HepG2 (cell line): Measurements from ENCODE around the gene KDR. TPM values are rescaled to one million over a fixed set of nuclear protein-coding genes. Genes with fewer than 3 reads are reported as not detected.

Experiments
- CHD4 ChIP-seq: fragments of 200-600 bp; sonication (generic); IDR thresholded peaks from 2 replicates; pipeline ENCODE4 v1.7.0; 2017; ENCODE audit warnings: mild to moderate bottlenecking, low read length, borderline replicate concordance
- PHB2 ChIP-seq: fragments of 450-650 bp; IDR thresholded peaks from 2 replicates; pipeline ENCODE4 v1.6.1; 2018; ENCODE audit not compliant: partially characterized antibody
- RBAK ChIP-seq: sonication (generic); formaldehyde crosslinking; IDR thresholded peaks from 2 replicates; pipeline ENCODE4 v1.5.1; 2020; ENCODE audit warnings: mild to moderate bottlenecking, missing genetic modification reagents
- RELA ChIP-seq: sonication (generic); formaldehyde crosslinking; IDR thresholded peaks from 2 replicates; pipeline ENCODE4 v1.4.0; 2020; ENCODE audit warnings: missing genetic modification reagents
- REXO4 ChIP-seq: sonication (generic); formaldehyde crosslinking; IDR thresholded peaks from 2 replicates; pipeline ENCODE4 v1.8.0; 2022; ENCODE audit warnings: missing genetic modification reagents, mild to moderate bottlenecking, borderline replicate concordance
- polyA plus RNA-seq, 8 experiments: library from polyadenylated mRNA; depleted of rRNA in 3 of 8; stranded (reverse) in 7 of 8; unstranded in 1 of 8; fragments of >200 nt; fragmentation: Illumina TruSeq in 4 of 8; extraction: Trizol in 4 of 8; gene quantifications; 2 replicates each; pipeline versions ENCODE4 v1.2.1 to v1.2.3, GENCODE V29; 2011 to 2016; ENCODE audit warnings: low read depth in 4 of 8, missing spikeins in 1 of 8, mixed read lengths in 1 of 8; ENCODE audit not compliant: insufficient read depth in 1 of 8
- total RNA-seq, 5 experiments: library from RNA; depleted of rRNA; stranded (reverse); fragments of >200 nt; fragmentation: Illumina TruSeq; extraction: Trizol; gene quantifications; 2 replicates each; pipeline ENCODE4 v1.2.3, GENCODE V29; 2016; ENCODE audit warnings: low read depth in 1 of 5
- TF ChIP-seq, protein P1 (sequence below): sonication (generic); formaldehyde crosslinking; IDR thresholded peaks from 2 replicates; pipeline ENCODE4 v1.4.0; 2020; ENCODE audit warnings: missing genetic modification reagents
- TF ChIP-seq, protein P2 (sequence below): sonication (generic); formaldehyde crosslinking; IDR thresholded peaks from 2 replicates; pipeline ENCODE4 v1.5.0; 2020; ENCODE audit warnings: mild to moderate bottlenecking, missing genetic modification reagents, borderline replicate concordance

Gene KDR
- total and polyA plus RNA-seq, 2 of the 13 experiments (the other 11 are each of a cell fraction or from before 2014, with no cell fraction given) = not detected

GRCh38 chr4:55087913-55088260 lies 37.5 kb downstream of the KDR start (continued):
- TF ChIP-seq, protein P1, sequence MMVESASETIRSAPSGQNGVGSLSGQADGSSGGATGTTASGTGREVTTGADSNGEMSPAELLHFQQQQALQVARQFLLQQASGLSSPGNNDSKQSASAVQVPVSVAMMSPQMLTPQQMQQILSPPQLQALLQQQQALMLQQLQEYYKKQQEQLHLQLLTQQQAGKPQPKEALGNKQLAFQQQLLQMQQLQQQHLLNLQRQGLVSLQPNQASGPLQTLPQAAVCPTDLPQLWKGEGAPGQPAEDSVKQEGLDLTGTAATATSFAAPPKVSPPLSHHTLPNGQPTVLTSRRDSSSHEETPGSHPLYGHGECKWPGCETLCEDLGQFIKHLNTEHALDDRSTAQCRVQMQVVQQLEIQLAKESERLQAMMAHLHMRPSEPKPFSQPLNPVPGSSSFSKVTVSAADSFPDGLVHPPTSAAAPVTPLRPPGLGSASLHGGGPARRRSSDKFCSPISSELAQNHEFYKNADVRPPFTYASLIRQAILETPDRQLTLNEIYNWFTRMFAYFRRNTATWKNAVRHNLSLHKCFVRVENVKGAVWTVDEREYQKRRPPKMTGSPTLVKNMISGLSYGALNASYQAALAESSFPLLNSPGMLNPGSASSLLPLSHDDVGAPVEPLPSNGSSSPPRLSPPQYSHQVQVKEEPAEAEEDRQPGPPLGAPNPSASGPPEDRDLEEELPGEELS (CRISPR knock-in tag) = no peak
- TF ChIP-seq RELA (no peak), CHD4 (no peak), REXO4 (CRISPR knock-in tag) (no peak), RBAK (CRISPR knock-in tag) (no peak), PHB2 (no peak)
- TF ChIP-seq, protein P2, sequence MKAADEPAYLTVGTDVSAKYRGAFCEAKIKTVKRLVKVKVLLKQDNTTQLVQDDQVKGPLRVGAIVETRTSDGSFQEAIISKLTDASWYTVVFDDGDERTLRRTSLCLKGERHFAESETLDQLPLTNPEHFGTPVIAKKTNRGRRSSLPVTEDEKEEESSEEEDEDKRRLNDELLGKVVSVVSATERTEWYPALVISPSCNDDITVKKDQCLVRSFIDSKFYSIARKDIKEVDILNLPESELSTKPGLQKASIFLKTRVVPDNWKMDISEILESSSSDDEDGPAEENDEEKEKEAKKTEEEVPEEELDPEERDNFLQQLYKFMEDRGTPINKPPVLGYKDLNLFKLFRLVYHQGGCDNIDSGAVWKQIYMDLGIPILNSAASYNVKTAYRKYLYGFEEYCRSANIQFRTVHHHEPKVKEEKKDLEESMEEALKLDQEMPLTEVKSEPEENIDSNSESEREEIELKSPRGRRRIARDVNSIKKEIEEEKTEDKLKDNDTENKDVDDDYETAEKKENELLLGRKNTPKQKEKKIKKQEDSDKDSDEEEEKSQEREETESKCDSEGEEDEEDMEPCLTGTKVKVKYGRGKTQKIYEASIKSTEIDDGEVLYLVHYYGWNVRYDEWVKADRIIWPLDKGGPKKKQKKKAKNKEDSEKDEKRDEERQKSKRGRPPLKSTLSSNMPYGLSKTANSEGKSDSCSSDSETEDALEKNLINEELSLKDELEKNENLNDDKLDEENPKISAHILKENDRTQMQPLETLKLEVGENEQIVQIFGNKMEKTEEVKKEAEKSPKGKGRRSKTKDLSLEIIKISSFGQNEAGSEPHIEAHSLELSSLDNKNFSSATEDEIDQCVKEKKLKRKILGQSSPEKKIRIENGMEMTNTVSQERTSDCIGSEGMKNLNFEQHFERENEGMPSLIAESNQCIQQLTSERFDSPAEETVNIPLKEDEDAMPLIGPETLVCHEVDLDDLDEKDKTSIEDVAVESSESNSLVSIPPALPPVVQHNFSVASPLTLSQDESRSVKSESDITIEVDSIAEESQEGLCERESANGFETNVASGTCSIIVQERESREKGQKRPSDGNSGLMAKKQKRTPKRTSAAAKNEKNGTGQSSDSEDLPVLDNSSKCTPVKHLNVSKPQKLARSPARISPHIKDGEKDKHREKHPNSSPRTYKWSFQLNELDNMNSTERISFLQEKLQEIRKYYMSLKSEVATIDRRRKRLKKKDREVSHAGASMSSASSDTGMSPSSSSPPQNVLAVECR (CRISPR knock-in tag) = no peak
